ENCODE data around the gene SCN7A. TPM values are rescaled to one million over a fixed set of nuclear protein-coding genes. Genes with fewer than 3 reads are reported as not detected.

Gene SCN7A
- total RNA-seq, 1 donor from 2014 or later: 0.32 TPM

DNA sequence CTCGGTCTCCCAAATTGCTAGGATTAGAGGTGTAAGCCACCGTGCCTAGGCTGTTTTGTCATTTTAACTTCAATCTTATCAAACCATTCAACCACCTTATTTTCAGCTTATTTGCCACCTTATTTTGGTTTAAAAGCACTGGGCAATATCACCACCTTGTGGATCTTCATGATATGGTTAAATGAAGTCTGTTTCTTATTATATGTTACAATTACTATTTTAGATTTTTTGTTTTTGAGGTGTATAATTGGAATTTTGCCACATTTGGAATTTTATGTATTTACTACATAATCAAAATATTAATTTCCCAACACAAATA lies 74.5 kb downstream of the SCN7A start:
- Mint-ChIP-seq H3K27me3 (ENCODE audit: unreplicated experiment) (no peaks in the 10 kb centered on the region), H3K4me3 (ENCODE audit: unreplicated experiment) (no peak overlapping the region), H3K4me1 (ENCODE audit: low read depth, unreplicated experiment) (no peaks in the 10 kb centered on the region), H3K9me3 (ENCODE audit: unreplicated experiment) (peaks cover 2% of the 10 kb centered on the region), H3K36me3 (ENCODE audit: unreplicated experiment) (no peaks in the 10 kb centered on the region), H3K27ac (ENCODE audit: unreplicated experiment) (no peak overlapping the region)
- TF ChIP-seq, protein P1, sequence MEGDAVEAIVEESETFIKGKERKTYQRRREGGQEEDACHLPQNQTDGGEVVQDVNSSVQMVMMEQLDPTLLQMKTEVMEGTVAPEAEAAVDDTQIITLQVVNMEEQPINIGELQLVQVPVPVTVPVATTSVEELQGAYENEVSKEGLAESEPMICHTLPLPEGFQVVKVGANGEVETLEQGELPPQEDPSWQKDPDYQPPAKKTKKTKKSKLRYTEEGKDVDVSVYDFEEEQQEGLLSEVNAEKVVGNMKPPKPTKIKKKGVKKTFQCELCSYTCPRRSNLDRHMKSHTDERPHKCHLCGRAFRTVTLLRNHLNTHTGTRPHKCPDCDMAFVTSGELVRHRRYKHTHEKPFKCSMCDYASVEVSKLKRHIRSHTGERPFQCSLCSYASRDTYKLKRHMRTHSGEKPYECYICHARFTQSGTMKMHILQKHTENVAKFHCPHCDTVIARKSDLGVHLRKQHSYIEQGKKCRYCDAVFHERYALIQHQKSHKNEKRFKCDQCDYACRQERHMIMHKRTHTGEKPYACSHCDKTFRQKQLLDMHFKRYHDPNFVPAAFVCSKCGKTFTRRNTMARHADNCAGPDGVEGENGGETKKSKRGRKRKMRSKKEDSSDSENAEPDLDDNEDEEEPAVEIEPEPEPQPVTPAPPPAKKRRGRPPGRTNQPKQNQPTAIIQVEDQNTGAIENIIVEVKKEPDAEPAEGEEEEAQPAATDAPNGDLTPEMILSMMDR (IDR thresholded peaks at IDR 0.05; ENCODE audit: partially characterized antibody, unreplicated experiment): peak; percentile 45
- DNase-seq: no peak

DNA sequence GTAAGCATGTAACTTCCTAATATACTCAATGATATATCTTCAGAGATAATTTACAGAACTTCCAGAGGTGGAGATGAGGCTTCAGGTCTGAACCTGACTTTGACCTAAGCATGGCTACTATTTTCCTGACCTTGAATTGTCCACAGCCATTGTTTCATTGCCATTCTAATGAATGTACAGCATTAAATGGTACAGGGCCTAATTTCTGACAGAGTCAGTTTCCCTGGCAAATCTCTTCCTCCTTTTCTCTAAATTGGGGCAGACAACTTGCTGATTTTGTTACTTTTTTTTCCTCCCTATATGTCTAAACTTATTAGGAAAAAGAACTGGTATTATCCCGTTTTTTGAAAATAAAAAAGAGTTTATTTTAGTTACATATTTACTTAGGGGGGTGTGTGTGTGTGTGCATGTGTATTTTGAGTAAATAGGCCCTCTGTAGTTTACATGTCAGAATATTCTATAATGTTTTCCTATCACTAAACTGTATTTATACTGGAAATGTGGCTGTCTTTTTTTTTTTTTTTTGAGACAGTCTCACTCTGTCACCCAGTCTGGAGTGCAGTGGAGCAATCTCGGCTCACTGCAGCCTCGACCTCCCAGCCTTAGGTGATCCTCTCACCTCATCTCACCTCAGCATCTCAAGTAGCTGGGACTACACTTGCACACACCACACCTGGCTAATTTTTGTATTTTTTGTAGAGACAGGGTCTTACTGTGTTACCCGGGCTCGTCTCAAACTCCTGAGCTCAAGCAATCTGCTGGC lies 75.0 kb downstream of the SCN7A start:
- DNase-seq: no peak
- no peaks in the 10 kb centered on the region for H3K36me3 Mint-ChIP-seq (ENCODE audit: unreplicated experiment)
- H3K27ac Mint-ChIP-seq (ENCODE audit: unreplicated experiment): no peak overlapping the region
- H3K9me3 Mint-ChIP-seq (ENCODE audit: unreplicated experiment): peaks cover 2% of the 10 kb centered on the region
- H3K4me3 Mint-ChIP-seq (ENCODE audit: unreplicated experiment): no peak overlapping the region
- H3K4me1 Mint-ChIP-seq (ENCODE audit: low read depth, unreplicated experiment): no peaks in the 10 kb centered on the region
- no peaks in the 10 kb centered on the region for H3K27me3 Mint-ChIP-seq (ENCODE audit: unreplicated experiment)
- TF ChIP-seq, protein P1 (IDR thresholded peaks at IDR 0.05; ENCODE audit: partially characterized antibody, unreplicated experiment): no peak

DNA sequence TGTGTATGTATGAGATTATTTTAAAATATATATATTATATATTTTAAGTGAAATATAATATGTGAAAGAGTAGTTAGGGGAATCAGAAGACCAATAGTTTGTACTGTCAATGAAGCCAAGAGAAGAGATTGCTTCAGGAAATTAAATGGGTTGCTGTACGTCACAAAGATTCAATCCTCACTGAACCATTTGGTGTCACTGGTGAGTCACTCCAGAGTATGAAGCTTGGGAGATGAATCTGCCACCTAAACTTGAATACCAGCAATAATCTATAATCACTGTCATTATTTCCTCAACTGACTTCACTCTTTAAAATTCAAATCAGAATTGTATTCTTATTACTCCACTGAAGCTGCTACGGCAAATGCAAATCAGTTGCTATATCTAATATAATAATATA lies 76.4 kb downstream of the SCN7A start:
- TF ChIP-seq, protein P1 (IDR thresholded peaks at IDR 0.05; ENCODE audit: partially characterized antibody, unreplicated experiment): no peak

DNA sequence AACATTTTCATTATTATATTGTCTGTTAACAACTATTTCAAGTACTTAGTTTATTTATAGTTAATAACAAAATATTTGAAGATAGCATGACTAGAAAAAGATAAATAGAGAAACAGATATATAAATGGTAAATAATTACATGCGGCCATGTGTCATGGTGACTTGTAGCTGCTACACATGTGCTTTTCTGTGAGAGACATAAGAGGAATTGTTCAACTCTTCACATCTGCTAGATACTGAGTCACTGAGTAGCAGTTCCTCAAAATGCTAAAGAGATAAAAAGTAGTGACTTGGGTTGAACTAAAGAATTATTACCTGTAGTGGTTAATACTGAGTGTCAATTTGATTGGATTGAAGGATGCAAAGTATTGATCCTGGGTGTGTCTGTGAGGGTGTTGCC lies 80.8 kb downstream of the SCN7A start:
- Mint-ChIP-seq H3K9me3 (ENCODE audit: unreplicated experiment) (peaks cover 2% of the 10 kb centered on the region), H3K27me3 (ENCODE audit: unreplicated experiment) (no peaks in the 10 kb centered on the region), H3K4me1 (ENCODE audit: low read depth, unreplicated experiment) (no peaks in the 10 kb centered on the region), H3K36me3 (ENCODE audit: unreplicated experiment) (no peaks in the 10 kb centered on the region), H3K4me3 (ENCODE audit: unreplicated experiment) (no peak overlapping the region), H3K27ac (ENCODE audit: unreplicated experiment) (no peak overlapping the region)
- TF ChIP-seq, protein P1 (IDR thresholded peaks at IDR 0.05; ENCODE audit: partially characterized antibody, unreplicated experiment): no peak
- no peak for DNase-seq

More for the DNA sequence above, 76.4 kb downstream of the SCN7A start:
- Mint-ChIP-seq H3K4me3 (ENCODE audit: unreplicated experiment) (no peak overlapping the region), H3K36me3 (ENCODE audit: unreplicated experiment) (no peaks in the 10 kb centered on the region), H3K9me3 (ENCODE audit: unreplicated experiment) (peaks cover 2% of the 10 kb centered on the region), H3K27me3 (ENCODE audit: unreplicated experiment) (no peaks in the 10 kb centered on the region), H3K27ac (ENCODE audit: unreplicated experiment) (no peak overlapping the region), H3K4me1 (ENCODE audit: low read depth, unreplicated experiment) (no peaks in the 10 kb centered on the region)
- DNase-seq: no peak

DNA sequence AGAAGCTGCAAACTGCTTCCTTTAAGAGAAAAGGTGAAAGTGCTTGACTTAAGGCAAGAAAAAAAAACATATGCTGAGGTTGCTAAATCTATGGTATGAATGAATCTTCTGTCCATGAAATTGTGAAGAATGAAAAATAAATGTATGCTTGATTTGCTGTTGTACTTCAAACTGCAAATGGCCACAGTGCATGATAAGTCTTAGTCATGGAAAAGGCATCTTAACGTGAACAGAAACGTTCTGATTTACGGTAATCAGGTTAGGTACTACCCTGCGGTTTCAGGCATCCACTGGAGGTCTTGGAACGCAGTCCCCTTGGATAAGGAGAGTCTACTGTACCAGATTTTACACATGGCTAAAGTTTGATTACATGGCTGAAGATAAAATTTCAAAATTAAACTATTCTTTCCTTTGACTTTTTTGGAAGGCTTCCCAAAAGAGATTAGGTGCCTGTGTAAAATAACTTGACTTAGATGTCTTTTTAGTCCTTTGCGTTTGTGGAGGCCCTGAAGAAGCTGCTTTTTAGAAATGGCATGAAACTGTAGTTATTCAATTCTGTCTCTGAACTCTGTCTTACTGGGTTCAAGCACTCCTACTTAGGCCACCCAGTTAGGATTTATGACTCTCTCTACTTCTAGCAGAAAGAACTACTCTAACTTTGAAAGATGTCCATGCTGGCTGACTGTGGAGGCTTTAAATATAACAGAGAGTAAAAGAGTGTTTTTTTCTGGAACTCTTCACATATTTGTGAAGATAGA lies 82.4 kb downstream of the SCN7A start:
- Mint-ChIP-seq H3K27me3 (ENCODE audit: unreplicated experiment) (no peaks in the 10 kb centered on the region), H3K4me1 (ENCODE audit: low read depth, unreplicated experiment) (no peaks in the 10 kb centered on the region), H3K9me3 (ENCODE audit: unreplicated experiment) (peaks cover 2% of the 10 kb centered on the region), H3K36me3 (ENCODE audit: unreplicated experiment) (no peaks in the 10 kb centered on the region), H3K4me3 (ENCODE audit: unreplicated experiment) (no peak overlapping the region), H3K27ac (ENCODE audit: unreplicated experiment) (peak overlapping the region; percentile 44)
- no peak for DNase-seq
- TF ChIP-seq, protein P1 (IDR thresholded peaks at IDR 0.05; ENCODE audit: partially characterized antibody, unreplicated experiment): no peak
